ENCODE measurements around the gene C4BPA.

Gene C4BPA

DNA sequence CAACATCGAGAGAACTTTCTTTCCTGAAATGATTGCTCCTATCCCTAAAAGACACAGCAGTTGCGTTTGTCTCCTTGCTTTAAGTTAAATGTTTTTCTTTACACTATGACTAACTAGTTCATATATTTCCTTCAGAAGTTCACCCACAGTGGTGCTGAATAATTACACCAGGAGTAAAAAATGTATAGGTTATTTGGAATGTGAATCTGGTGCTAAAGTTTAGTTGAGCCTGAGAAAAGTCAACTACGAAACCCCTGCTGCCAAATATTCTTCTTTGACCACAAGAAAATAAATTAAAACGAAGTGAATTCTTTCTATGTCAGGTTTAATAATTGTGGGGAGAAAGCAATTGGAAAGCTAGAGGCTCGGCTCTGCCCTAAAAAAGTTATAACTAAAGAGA lies 52.8 kb downstream of the C4BPA start:
- TF ChIP-seq ZNF274 (IDR thresholded peaks at IDR 0.05; ENCODE audit: low read depth, low read length): no peak
- no peak overlapping the region for H3K4me3 ChIP-seq (ENCODE audit: low read length)

DNA sequence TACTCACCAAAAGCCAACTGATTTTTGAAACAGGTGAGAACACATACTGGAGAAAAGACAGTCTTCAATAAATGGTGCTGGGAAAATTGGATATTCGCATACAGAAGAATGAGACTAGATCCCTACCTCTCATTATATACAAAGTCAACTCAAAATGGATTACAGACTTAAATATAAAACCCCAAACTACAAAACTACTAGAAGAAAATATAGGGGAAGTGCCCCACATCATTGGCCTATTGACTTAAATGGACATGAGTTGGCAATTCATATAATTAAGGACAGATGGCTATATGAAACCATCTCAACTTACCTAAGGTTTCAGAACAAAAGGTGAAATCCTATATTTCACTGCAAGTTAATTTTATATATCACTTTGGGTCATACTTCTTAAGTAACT lies 60.1 kb downstream of the C4BPA start:
- TF ChIP-seq ZNF274 (IDR thresholded peaks at IDR 0.05; ENCODE audit: low read depth, low read length): no peak
- H3K4me3 ChIP-seq (ENCODE audit: low read length): no peak overlapping the region

DNA sequence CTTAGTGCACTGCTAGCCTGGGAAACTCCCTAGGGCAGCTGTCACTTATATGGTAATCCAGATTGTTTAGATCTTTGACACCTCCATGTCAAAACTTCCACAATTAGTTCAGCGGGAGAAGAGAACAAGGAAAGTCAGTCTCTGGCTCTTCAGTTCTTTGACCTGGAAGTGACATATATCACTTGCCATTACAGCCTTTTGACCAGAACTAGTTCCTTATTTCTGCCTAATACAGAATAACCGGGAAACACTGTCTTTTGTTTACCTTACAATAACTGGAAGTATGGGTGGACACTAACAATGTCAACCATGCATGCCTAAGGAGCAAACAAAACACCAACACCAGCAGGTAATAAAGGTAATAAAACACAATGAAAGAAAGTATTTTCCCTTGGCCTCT lies 68.3 kb downstream of the C4BPA start:
- no peak overlapping the region for H3K4me3 ChIP-seq (ENCODE audit: low read length)
- no peak for TF ChIP-seq ZNF274 (IDR thresholded peaks at IDR 0.05; ENCODE audit: low read depth, low read length)

DNA sequence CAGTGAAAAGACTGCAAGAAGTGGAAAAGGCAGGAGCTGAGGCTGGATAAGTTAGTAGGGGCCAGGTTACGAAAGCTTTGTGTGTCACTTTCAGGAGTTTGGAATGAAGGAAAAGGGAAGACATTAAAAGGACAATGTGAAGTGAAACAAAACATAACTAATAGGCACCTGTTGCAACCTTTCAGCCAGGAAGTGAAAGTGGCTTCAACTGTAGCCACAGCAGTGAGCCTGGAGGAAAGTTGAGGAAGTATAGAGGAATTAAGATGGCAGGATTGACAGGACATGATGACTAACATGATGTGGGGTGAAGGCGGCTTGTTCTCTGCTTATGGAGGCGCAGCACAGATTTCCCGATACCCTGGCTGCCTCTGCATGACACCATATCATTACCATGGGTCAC lies 68.9 kb downstream of the C4BPA start:
- H3K4me3 ChIP-seq (ENCODE audit: low read length): no peak overlapping the region
- TF ChIP-seq ZNF274 (IDR thresholded peaks at IDR 0.05; ENCODE audit: low read depth, low read length): no peak

DNA sequence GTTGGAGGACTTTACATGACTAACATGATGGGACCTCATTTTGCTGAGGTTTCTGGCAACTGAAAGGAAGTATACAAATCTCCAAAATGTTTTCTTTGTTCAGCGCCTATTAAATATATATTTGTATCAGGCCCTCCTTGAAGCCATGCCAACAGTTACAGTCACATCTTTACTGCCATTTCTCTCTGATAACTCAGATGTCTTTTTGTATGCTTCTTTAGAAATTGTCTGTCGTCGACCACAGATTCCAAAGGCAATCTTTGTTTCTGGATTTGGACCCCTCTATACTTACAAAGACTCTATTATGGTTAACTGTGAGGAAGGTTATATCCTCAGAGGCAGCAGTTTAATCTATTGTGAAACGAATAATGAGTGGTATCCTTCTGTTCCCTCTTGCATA lies 69.4 kb downstream of the C4BPA start:
- no peak for TF ChIP-seq ZNF274 (IDR thresholded peaks at IDR 0.05; ENCODE audit: low read depth, low read length)

DNA sequence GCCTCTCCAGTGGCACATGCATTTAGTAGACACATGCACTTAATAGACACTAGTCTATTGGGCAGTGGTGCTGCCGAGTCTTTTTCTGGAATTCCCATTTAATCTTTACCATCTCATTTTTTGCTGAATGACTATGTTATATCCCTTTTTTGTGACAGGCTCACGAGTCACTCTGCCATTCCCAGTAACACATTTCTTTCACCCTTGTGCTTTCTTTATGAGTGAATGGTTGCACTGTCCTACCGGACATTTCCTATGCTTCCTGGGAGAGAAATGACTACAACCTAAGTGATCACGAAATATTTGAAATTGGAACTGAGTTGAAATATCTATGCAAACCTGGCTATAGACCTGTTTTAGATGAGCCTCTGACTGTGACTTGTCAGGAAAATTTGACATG lies 70.9 kb downstream of the C4BPA start:
- no peak overlapping the region for H3K4me3 ChIP-seq (ENCODE audit: low read length)
- TF ChIP-seq ZNF274 (IDR thresholded peaks at IDR 0.05; ENCODE audit: low read depth, low read length): no peak

More for the DNA sequence above, 69.4 kb downstream of the C4BPA start:
- no peak overlapping the region for H3K4me3 ChIP-seq (ENCODE audit: low read length)

DNA sequence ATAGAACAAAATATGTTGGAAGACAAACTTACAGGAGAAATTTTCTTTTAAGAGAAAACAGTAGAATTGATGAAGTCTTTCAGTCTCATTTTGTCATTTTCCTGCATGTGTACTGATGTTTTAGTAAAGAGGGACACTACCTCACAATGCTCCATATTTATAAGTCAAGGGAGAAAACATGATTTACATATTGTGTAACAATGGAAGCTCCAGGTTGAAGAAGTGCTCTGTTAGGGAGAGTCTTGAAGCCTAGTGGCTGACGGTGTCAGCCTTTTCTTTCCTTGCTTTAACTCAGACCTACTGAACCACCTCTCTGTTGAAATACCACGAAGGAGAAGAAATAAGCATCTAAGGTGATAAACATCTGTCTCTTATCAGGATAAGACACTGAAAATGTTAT lies 75.0 kb downstream of the C4BPA start:
- no peak overlapping the region for H3K4me3 ChIP-seq (ENCODE audit: low read length)
- TF ChIP-seq ZNF274 (IDR thresholded peaks at IDR 0.05; ENCODE audit: low read depth, low read length): no peak

DNA sequence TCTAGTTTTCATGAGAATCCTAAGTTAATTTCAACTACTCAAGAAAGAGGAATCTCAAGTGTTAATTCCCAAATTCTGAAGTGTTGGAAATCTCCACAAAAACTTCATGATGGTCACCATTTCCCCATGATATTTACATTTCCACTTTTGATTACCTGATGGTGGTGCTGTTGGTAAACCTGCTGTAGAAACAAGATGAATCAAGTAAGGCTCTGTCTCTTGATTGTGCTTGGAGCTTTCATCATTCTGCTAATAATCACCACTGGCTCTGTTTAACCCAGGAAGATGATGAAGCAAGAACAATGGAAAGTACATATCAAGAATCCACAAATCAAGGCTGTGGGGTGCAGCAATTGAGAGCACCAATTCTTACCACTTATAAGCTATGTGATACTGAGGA lies 77.8 kb downstream of the C4BPA start:
- no peak for TF ChIP-seq ZNF274 (IDR thresholded peaks at IDR 0.05; ENCODE audit: low read depth, low read length)
- H3K4me3 ChIP-seq (ENCODE audit: low read length): no peak overlapping the region

DNA sequence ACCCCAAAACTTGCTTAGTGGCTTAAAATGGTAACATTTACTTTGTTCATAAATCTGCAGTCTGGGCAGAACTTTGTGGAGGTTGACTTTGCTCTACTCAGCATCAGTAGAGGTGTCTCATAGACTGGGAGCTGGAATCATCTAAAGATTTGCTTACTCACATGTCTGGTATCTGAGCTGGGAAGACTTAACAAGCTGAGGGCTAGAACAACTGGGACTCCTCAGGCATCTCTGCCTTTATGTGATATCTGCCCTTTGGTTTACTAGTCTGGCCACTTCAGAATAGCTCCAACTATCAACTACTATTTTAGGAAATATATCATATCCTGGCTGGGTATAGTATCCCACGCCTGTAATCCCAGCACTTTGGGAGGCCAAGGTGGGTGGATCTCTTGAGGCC lies 82.5 kb downstream of the C4BPA start:
- H3K4me3 ChIP-seq (ENCODE audit: low read length): no peak overlapping the region
- TF ChIP-seq ZNF274 (IDR thresholded peaks at IDR 0.05; ENCODE audit: low read depth, low read length): no peak

DNA sequence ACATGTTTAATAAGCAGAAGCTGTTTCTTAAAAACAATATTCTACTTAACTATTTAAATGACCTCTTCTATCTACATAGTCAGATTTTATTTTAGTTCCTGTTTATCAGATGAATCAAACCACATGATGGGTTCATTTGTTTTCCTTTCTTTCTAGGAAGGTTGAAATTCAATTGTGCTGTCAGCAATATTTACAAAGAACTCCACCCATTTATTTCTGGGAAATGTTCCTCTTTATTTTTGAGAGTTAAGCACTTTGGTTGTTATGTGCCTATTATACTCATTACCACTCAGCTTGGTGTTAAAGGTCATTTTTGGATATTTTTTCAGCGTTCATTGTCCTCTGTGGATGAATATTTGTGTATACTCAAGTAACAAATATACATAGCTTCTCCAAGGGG lies 84.9 kb downstream of the C4BPA start:
- H3K4me3 ChIP-seq (ENCODE audit: low read length): no peak overlapping the region
- no peak for TF ChIP-seq ZNF274 (IDR thresholded peaks at IDR 0.05; ENCODE audit: low read depth, low read length)

DNA sequence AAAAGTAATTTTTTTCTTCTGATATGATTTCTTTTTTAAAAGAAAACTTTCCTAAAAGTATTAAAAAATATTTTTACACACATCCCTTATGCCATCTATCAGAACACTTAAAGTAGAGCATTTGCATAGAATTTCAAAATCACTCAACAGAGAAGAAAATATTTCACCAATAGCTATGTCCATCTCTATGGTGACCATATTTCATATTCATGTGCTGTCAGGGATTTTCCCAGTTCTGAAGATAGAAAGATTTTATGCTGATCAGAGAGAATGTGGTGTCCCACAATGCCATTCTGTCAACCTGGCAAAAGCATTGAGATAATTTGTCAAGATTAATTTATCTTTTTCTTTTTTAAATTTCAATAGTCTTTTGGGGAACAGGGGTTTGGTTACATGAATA lies 87.0 kb downstream of the C4BPA start:
- no peak overlapping the region for H3K4me3 ChIP-seq (ENCODE audit: low read length)

DNA sequence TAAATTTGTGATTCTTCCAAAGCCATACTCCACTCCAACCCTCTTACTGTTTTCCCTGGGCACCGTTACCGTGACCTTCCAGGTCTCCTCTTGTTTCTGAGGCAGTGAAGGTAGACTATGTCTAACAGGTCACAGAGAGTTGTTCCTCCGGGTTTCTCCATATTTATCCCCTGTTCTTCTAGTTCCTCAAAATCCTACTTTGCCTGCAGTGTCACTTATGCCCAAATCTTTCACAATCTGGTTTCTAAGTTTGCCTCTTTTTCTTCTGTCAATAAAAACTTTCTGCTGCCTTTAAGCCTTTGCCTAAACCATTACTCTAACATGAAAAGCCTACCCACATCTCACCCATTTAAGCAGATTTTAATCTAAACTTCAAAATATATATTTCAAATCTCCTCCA lies 87.7 kb downstream of the C4BPA start:
- TF ChIP-seq ZNF274 (IDR thresholded peaks at IDR 0.05; ENCODE audit: low read depth, low read length): no peak

More for the DNA sequence above, 87.0 kb downstream of the C4BPA start:
- TF ChIP-seq ZNF274 (IDR thresholded peaks at IDR 0.05; ENCODE audit: low read depth, low read length): no peak

DNA sequence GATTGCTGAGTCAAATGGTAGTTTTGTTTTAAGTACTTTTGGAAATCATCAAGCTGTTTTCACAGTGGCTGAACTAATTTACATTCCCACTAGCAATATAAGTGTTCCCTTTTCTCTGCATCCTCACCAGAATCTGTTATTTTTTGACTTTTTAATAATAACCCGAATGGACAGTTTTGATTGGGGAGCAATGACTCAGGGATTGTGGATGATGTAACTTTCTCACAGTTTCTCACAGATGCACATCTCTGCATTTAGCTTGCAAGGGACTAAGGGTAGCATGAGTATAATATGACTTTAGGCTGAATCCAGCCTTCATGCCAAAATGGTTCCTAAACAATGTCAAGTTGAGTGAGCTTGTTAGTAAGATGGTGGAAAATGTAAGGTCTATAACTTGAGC lies 90.2 kb downstream of the C4BPA start:
- TF ChIP-seq ZNF274 (IDR thresholded peaks at IDR 0.05; ENCODE audit: low read depth, low read length): no peak
- no peak overlapping the region for H3K4me3 ChIP-seq (ENCODE audit: low read length)

More for the DNA sequence above, 87.7 kb downstream of the C4BPA start:
- H3K4me3 ChIP-seq (ENCODE audit: low read length): no peak overlapping the region
